Right lobe of liver (tissue), 6 donors: ENCODE results near the gene SHISA9. TPM values are rescaled to one million over a fixed set of nuclear protein-coding genes. Genes with fewer than 3 reads are reported as not detected.

Source experiments
- ATAC-seq, 4 donors: fragments of 200-7000 bp; cut with Tn5 transposase; one replicate each; pipeline ENCODE4 v1.9.1; 2020; ENCODE audit warnings: mild to moderate bottlenecking in 4 of 4, moderate library complexity in 4 of 4
- DNase-seq, 3 donors: peaks; one replicate each; pipeline ENCODE4 v3.0.0-alpha.2; 2020
- H3K27ac ChIP-seq, 3 donors: fragments of 200-600 bp; one replicate each; pipeline ENCODE4 v1.8.0; 2022
- H3K27me3 ChIP-seq, 2 donors: fragments of 200-600 bp; one replicate each; pipeline ENCODE4 v1.8.0; 2022
- H3K36me3 ChIP-seq, 4 donors: fragments of 200-600 bp; sonication (generic) in 1 of 4; one replicate each; pipeline versions ENCODE4 v1.5.1 to v1.8.0; 2017 to 2022; ENCODE audit warnings: control low read depth in 1 of 4
- H3K4me1 ChIP-seq, 4 donors: fragments of 200-600 bp; sonication (generic) in 1 of 4; one replicate each; pipeline versions ENCODE4 v1.5.1 to v1.8.0; 2017 to 2022; ENCODE audit warnings: control low read depth in 1 of 4
- H3K4me3 ChIP-seq, 3 donors: fragments of 200-600 bp; one replicate each; pipeline ENCODE4 v1.8.0; 2022
- H3K9me3 ChIP-seq, 4 donors: fragments of 200-600 bp; sonication (generic) in 1 of 4; one replicate each; pipeline versions ENCODE4 v1.5.1 to v1.8.0; 2017 to 2022; ENCODE audit warnings: control low read depth in 1 of 4
- CTCF ChIP-seq, 4 donors: fragments of 200-600 bp in 3 of 4; fragments of 450-650 bp in 1 of 4; IDR thresholded peaks; one replicate each; pipeline versions ENCODE4 v1.5.1 to v1.8.0; 2016 to 2022; ENCODE audit warnings: antibody characterized with exemption in 4 of 4, mild to moderate bottlenecking in 2 of 4
- POLR2A ChIP-seq: fragments of 450-650 bp; IDR thresholded peaks from one replicate; pipeline ENCODE4 v1.6.1; 2017; ENCODE audit warnings: antibody characterized with exemption, mild to moderate bottlenecking
- WGBS: methylation state at CpG from one replicate; pipeline ENCODE4 v1.1.6; 2018; ENCODE audit warnings: low coverage, low lambda C conversion rate; ENCODE audit not compliant: insufficient coverage; ENCODE audit errors: missing lambda C conversion rate; 5-methylcytosine and 5-hydroxymethylcytosine counted together
- intact Hi-C, 2 donors: fragments of 100-400 bp; cut with DNase I; formaldehyde crosslinking; loops; one replicate each; pipeline versions ENCODE4 v1.11.2 to v1.14.1; 2022
- total RNA-seq, 6 experiments: library from RNA; depleted of rRNA in 2 of 6; stranded (reverse); fragments of >200 nt in 2 of 6; fragmentation: NEBNext Ultra II Directional in 3 of 6; extraction: Animal tissue kit (Norgen Biotek cat#: 25700) in 3 of 6; gene quantifications; one replicate each; pipeline versions ENCODE4 v1.1.0 to v1.2.4, GENCODE V29; 2016 to 2023
- donor health status: DM: no; HTN: yes; CAD: no.
- donor health status: DM: no; HTN: no; CAD: no.
- donor health status: DM: no; HTN: no; CAD: no.
- donor health status: DM: no; HTN: yes; CAD: no.
- donor health status: DM: no; HTN: yes; CAD: no.

Gene SHISA9
- total RNA-seq, 6 experiments from 2014 or later = 0.02 to 0.06 TPM; not detected in 4

GRCh38 chr16:12942861-12943260 lies 41.5 kb downstream of the SHISA9 start:
- TF ChIP-seq POLR2A (no peak), CTCF (IDR thresholded peaks at IDR 0.05) (no peak)
- Histone ChIP-seq H3K9me3 (no peaks in the 10 kb centered on the region), H3K27ac (no peak overlapping the region), H3K4me1 (no peaks in the 10 kb centered on the region), H3K36me3 (no peaks in the 10 kb centered on the region), H3K4me3 (no peak overlapping the region), H3K27me3 (no peaks in the 10 kb centered on the region)
- intact Hi-C loops = no loop called here
- WGBS = 42% methylated on average over 4 of the region's 5 CpGs
- DNase-seq = no peak
- no peak for ATAC-seq

DNA sequence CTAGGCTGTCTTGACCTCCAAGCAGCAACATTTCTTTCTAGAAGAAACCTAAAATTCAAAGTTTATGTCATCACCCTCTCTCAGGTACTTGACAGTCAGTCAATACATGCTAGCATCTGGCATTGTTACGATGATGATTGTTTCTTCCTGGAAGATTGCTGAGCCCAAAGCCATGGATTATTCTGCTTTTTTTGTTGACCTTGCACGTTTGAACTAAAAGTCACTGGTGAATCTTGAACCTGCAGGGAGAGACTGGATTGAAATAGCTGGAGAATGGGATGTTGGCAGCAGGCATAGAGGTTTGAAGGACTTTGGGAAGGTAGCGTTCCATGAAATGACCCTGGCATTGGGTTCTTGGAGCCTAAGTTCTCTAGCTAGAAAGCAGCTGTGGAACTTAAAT lies 42.9 kb downstream of the SHISA9 start:
- intact Hi-C loops = no loop called here
- H3K4me1 ChIP-seq = no peaks in the 10 kb centered on the region
- no peak overlapping the region for H3K27ac ChIP-seq
- H3K36me3 ChIP-seq = no peaks in the 10 kb centered on the region
- 65% methylated on average over 3 of the region's 3 CpGs for WGBS
- no peak for TF ChIP-seq CTCF (IDR thresholded peaks at IDR 0.05)
- no peak for TF ChIP-seq POLR2A
- no peaks in the 10 kb centered on the region for H3K9me3 ChIP-seq
- H3K4me3 ChIP-seq = no peak overlapping the region
- H3K27me3 ChIP-seq = no peaks in the 10 kb centered on the region
- DNase-seq = no peak
- no peak for ATAC-seq

GRCh38 chr16:12951392-12951791 lies 50.0 kb downstream of the SHISA9 start:
- Histone ChIP-seq H3K9me3 (no peaks in the 10 kb centered on the region), H3K27ac (no peak overlapping the region), H3K27me3 (no peaks in the 10 kb centered on the region), H3K4me1 (no peaks in the 10 kb centered on the region), H3K4me3 (no peak overlapping the region), H3K36me3 (no peaks in the 10 kb centered on the region)
- WGBS = 75% methylated on average over 1 of the region's 1 CpG
- DNase-seq (no peak), ATAC-seq (no peak)
- intact Hi-C loops = no loop called here
- TF ChIP-seq CTCF (IDR thresholded peaks at IDR 0.05) (no peak), POLR2A (no peak)

DNA sequence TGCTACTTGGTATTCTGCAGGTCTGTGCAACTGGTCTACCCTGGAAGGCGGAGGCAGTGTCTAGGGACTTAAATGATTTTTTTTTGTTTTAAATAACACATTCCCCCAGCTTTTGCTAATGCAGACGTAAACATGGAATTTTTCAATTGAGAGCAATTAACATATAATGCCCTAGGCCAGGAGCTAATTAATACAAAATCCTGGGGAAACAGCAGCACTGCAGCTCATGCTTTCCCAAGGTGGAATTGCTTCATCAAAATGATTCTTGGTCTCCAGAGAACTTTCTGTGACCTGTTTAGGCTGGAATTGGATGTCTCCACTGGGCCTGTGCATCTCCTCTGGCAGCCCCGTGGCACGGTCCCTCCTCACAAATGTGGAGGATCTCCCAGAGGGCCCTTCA lies 50.6 kb downstream of the SHISA9 start:
- TF ChIP-seq POLR2A (no peak), CTCF (IDR thresholded peaks at IDR 0.05) (no peak)
- Histone ChIP-seq H3K27me3 (no peaks in the 10 kb centered on the region), H3K9me3 (no peaks in the 10 kb centered on the region), H3K4me3 (no peak overlapping the region), H3K27ac (no peak overlapping the region), H3K4me1 (no peaks in the 10 kb centered on the region), H3K36me3 (no peaks in the 10 kb centered on the region)
- no peak for DNase-seq
- no peak for ATAC-seq
- 73% methylated on average over 4 of the region's 4 CpGs for WGBS
- intact Hi-C loops = no loop called here

- H3K27me3 ChIP-seq = no peaks in the 10 kb centered on the region
- no peaks in the 10 kb centered on the region for H3K9me3 ChIP-seq
- intact Hi-C loops = no loop called here
- H3K4me1 ChIP-seq = no peaks in the 10 kb centered on the region
- H3K27ac ChIP-seq = no peak overlapping the region
- DNase-seq = no peak
- no peak for ATAC-seq
- H3K4me3 ChIP-seq = no peak overlapping the region
- H3K36me3 ChIP-seq = no peaks in the 10 kb centered on the region
- no peak for TF ChIP-seq CTCF (IDR thresholded peaks at IDR 0.05)
Measured at GRCh38 chr16:12958366-12958765, 57.0 kb downstream of the SHISA9 start.
